K562 (cell line): ENCODE results near the gene ADGRB3. TPM values are rescaled to one million over a fixed set of nuclear protein-coding genes. Genes with fewer than 3 reads are reported as not detected.

Source experiments
- ATF4 ChIP-seq: fragments of 450-650 bp; formaldehyde crosslinking; IDR thresholded peaks from 2 replicates; pipeline ENCODE4 v1.4.0; 2022; ENCODE audit warnings: mild to moderate bottlenecking, moderate library complexity
- CC2D1A ChIP-seq: fragments of 450-650 bp; IDR thresholded peaks from 2 replicates; pipeline ENCODE4 v1.6.1; 2017; ENCODE audit warnings: mild to moderate bottlenecking
- CGGBP1 ChIP-seq: fragments of 250-450 bp; sonication (Bioruptor Pico); IDR thresholded peaks from 2 replicates; pipeline ENCODE4 v1.9.0; 2021; ENCODE audit warnings: mild to moderate bottlenecking
- GTF2E2 ChIP-seq: fragments of 200-800 bp; sonication (Bioruptor generic); IDR thresholded peaks from 2 replicates; pipeline ENCODE4 v1.6.1; 2016; ENCODE audit warnings: missing genetic modification characterization, missing compliant biosample characterization
- GTF2F1 ChIP-seq: IDR thresholded peaks from 2 replicates; pipeline ENCODE4 v1.6.1; 2011; ENCODE audit warnings: low read depth, low read length, improper control_type of control experiment
- HDAC8 ChIP-seq: fragments of 450-650 bp; IDR thresholded peaks from 2 replicates; pipeline ENCODE4 v1.6.1; 2016; ENCODE audit warnings: mild to moderate bottlenecking, missing genetic modification characterization, moderate library complexity, missing compliant biosample characterization
- HMG20B ChIP-seq: fragments of 250-450 bp; sonication (Bioruptor Pico); IDR thresholded peaks from 2 replicates; pipeline ENCODE4 v1.5.0; 2021; ENCODE audit warnings: mild to moderate bottlenecking
- KLF6 ChIP-seq: fragments of 250-450 bp; sonication (Bioruptor Pico); IDR thresholded peaks from 2 replicates; pipeline ENCODE4 v1.4.0; 2020; ENCODE audit warnings: mild to moderate bottlenecking, moderate library complexity, borderline replicate concordance
- LCOR ChIP-seq: sonication (generic); formaldehyde crosslinking; IDR thresholded peaks from 2 replicates; pipeline ENCODE4 v1.8.0; 2022; ENCODE audit warnings: mild to moderate bottlenecking, missing genetic modification reagents
- NCOR1 ChIP-seq: fragments of 450-650 bp; IDR thresholded peaks from 2 replicates; pipeline ENCODE4 v1.6.1; 2016; ENCODE audit warnings: mild to moderate bottlenecking, moderate library complexity
- PBX2 ChIP-seq, 2 experiments: IDR thresholded peaks in 1 of 2; conservative IDR thresholded peaks in 1 of 2; 2 replicates each; pipeline ENCODE4 v1.6.1; 2016; ENCODE audit warnings: low read depth in 2 of 2, mild to moderate bottlenecking in 1 of 2, missing compliant biosample characterization in 1 of 2, missing genetic modification characterization in 1 of 2, moderate library complexity in 1 of 2
- PCBP1 ChIP-seq: fragments of 200-400 bp; formaldehyde crosslinking; IDR thresholded peaks from 2 replicates; pipeline ENCODE4 v1.6.1; 2018; ENCODE audit warnings: mild to moderate bottlenecking, low read depth, low read length; ENCODE audit not compliant: poor library complexity, severe bottlenecking
- PTBP1 ChIP-seq: fragments of 200-400 bp; formaldehyde crosslinking; IDR thresholded peaks from 2 replicates; pipeline ENCODE4 v1.6.1; 2017; ENCODE audit warnings: low read depth, low read length
- RBM17 ChIP-seq: fragments of 200-400 bp; formaldehyde crosslinking; IDR thresholded peaks from 2 replicates; pipeline ENCODE4 v1.6.1; 2017; ENCODE audit warnings: low read depth, mild to moderate bottlenecking, low read length, borderline replicate concordance
- RCOR1 ChIP-seq, 2 experiments: IDR thresholded peaks; 2 replicates each; pipeline ENCODE4 v1.6.1; 2012; ENCODE audit warnings: low read depth in 2 of 2, low read length in 2 of 2, borderline replicate concordance in 1 of 2, improper control_type of control experiment in 1 of 2
- RFX7 ChIP-seq: fragments of 250-450 bp; sonication (Bioruptor Pico); IDR thresholded peaks from 2 replicates; pipeline ENCODE4 v1.5.1; 2021; ENCODE audit warnings: mild to moderate bottlenecking
- ZC3H4 ChIP-seq: sonication (generic); formaldehyde crosslinking; IDR thresholded peaks from 2 replicates; pipeline ENCODE4 v1.9.0; 2021; ENCODE audit warnings: missing genetic modification reagents, borderline replicate concordance
- ZNF121 ChIP-seq: sonication (generic); formaldehyde crosslinking; conservative IDR thresholded peaks from 2 replicates; pipeline ENCODE4 v1.8.0; 2022; ENCODE audit warnings: missing genetic modification reagents
- ZNF551 ChIP-seq: fragments of 250-450 bp; sonication (Bioruptor Pico); IDR thresholded peaks from 2 replicates; pipeline ENCODE4 v1.5.0; 2021; ENCODE audit warnings: mild to moderate bottlenecking, moderate library complexity
- ZNF707 ChIP-seq: fragments of 250-450 bp; sonication (Bioruptor Pico); conservative IDR thresholded peaks from 2 replicates; pipeline ENCODE4 v1.8.0; 2022; ENCODE audit warnings: inconsistent platforms, mild to moderate bottlenecking, moderate library complexity
- polyA plus RNA-seq, 8 experiments: library from polyadenylated mRNA; depleted of rRNA in 4 of 8; stranded (reverse) in 5 of 8; unstranded in 3 of 8; fragments of >200 nt; fragmentation: Nextera tagmentation in 2 of 8; fragmentation: Illumina TruSeq in 1 of 8; extraction: Ambion mirVana in 2 of 8; extraction: Trizol in 1 of 8; gene quantifications; 2 replicates each; pipeline versions ENCODE4 v1.2.1 to v1.2.3, GENCODE V29; 2011 to 2014; ENCODE audit warnings: inconsistent platforms in 1 of 8, missing spikeins in 1 of 8
- total RNA-seq, 7 experiments: library from RNA; depleted of rRNA in 6 of 7; stranded (reverse); fragments of >200 nt in 6 of 7; fragmentation: Illumina TruSeq in 2 of 7; extraction: Trizol in 2 of 7; gene quantifications; 2 replicates each; pipeline versions ENCODE4 v1.2.1 to v1.2.3, GENCODE V29; 2011 to 2021; ENCODE audit warnings: low replicate concordance in 1 of 7
- TF ChIP-seq, protein P1 (sequence below): sonication (generic); formaldehyde crosslinking; IDR thresholded peaks from 2 replicates; pipeline ENCODE4 v1.5.0; 2020; ENCODE audit warnings: missing genetic modification reagents
- TF ChIP-seq, protein P2 (sequence below): fragments of 450-650 bp; formaldehyde crosslinking; IDR thresholded peaks from 2 replicates; pipeline ENCODE4 v1.4.0; 2020; ENCODE audit warnings: mild to moderate bottlenecking, moderate library complexity

The ADGRB3 gene
- total and polyA plus RNA-seq, 9 of the 15 experiments (the other 6 are each of a cell fraction or from before 2014, with no cell fraction given) = 0.90 to 7.8 (median 2.4) TPM

- TF ChIP-seq CGGBP1 (CRISPR knock-in tag) (no peak), PCBP1 (no peak), ZC3H4 (CRISPR knock-in tag) (no peak), KLF6 (CRISPR knock-in tag) (no peak), PTBP1 (no peak), GTF2E2 (tag) (peak; percentile 53; the same call in 1 of the 2 replicates), ATF4 (CRISPR knock-in tag) (no peak), PBX2 (CRISPR knock-in tag; IDR thresholded peaks at IDR 0.05; ENCODE audit: low read depth) (no peak), PBX2 (tag; conservative IDR thresholded peaks at IDR 0.05; ENCODE audit: low read depth) (peak; percentile 84), RBM17 (no peak), GTF2F1 (no peak), NCOR1 (0 out of 2 replicates have a peak, but pooled peaks have one; percentile 12), RCOR1 (IDR thresholded peaks at IDR 0.05; ENCODE audit: borderline replicate concordance in 1 of 2, low read depth in 2 of 2, low read length in 2 of 2) (peak; percentile 11 to 87; a peak in 2 of 4 replicates), LCOR (no peak), CC2D1A (no peak), RFX7 (no peak), HDAC8 (tag) (no peak), ZNF121 (CRISPR knock-in tag) (no peak), HMG20B (CRISPR knock-in tag) (no peak), ZNF551 (CRISPR knock-in tag) (no peak), ZNF707 (CRISPR knock-in tag) (no peak)
- TF ChIP-seq, protein P1, sequence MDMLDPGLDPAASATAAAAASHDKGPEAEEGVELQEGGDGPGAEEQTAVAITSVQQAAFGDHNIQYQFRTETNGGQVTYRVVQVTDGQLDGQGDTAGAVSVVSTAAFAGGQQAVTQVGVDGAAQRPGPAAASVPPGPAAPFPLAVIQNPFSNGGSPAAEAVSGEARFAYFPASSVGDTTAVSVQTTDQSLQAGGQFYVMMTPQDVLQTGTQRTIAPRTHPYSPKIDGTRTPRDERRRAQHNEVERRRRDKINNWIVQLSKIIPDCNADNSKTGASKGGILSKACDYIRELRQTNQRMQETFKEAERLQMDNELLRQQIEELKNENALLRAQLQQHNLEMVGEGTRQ (CRISPR knock-in tag) = no peak
- TF ChIP-seq, protein P2, sequence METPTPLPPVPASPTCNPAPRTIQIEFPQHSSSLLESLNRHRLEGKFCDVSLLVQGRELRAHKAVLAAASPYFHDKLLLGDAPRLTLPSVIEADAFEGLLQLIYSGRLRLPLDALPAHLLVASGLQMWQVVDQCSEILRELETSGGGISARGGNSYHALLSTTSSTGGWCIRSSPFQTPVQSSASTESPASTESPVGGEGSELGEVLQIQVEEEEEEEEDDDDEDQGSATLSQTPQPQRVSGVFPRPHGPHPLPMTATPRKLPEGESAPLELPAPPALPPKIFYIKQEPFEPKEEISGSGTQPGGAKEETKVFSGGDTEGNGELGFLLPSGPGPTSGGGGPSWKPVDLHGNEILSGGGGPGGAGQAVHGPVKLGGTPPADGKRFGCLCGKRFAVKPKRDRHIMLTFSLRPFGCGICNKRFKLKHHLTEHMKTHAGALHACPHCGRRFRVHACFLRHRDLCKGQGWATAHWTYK (CRISPR knock-in tag) = no peak
Measured at GRCh38 chr6:68728159-68728979, 93.3 kb downstream of the ADGRB3 start (continued).
